Limb (tissue), 2 donors: ENCODE results near the gene CAGE1.

ENCODE experiments used
- DNase-seq, 2 donors: peaks; one replicate each; pipeline ENCODE4 v3.0.0-alpha.2; 2016; ENCODE audit errors: extremely low spot score in 2 of 2

CAGE1 gene

DNA sequence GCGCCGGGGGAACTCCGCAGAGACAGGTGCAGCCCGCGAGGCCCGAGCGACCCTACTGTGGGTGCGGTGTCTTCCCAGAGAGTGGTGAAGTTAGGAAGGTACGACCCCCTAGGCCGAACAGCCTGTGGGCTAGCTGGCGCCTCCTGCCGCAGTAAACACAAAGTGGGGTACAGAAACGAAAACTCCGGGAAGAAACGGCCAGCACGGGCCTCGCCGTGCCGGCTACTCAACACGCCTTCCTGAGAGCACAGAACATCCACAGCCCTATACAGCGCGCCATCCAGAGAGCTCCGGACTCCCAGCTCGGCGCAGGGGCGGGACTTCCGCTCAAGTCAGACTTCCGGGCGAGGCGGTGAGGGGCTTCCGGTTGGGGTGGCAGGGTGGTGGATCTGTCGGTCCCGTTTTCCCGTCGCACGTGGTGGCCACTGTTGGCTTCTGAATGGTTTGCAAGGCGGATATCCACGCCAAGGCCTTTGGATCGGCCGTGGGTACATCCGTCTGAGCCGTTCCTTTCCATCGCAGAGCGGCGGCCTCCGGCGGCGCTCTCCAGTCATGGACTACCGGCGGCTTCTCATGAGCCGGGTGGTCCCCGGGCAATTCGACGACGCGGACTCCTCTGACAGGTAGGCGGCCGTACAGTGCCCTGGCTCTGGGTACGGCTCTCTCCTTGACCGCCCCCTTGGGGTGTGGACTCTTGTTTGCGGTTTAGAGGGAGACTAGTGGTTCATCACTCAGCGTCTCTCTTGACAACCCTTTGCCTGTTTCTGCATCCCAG is at the start of gene CAGE1, which contains the start of gene RIOK1:
TSS of gene CAGE1 (minus strand) at position 292 of the 775 bp plus-strand sequence. CDS start 2,569 bp downstream, outside the sequence.
TSS of gene RIOK1 (plus strand) at position 358 of the 775 bp plus-strand sequence. CDS start at position 553, 195 bp downstream.
- peak; percentile 92 to 96 for DNase-seq

DNA sequence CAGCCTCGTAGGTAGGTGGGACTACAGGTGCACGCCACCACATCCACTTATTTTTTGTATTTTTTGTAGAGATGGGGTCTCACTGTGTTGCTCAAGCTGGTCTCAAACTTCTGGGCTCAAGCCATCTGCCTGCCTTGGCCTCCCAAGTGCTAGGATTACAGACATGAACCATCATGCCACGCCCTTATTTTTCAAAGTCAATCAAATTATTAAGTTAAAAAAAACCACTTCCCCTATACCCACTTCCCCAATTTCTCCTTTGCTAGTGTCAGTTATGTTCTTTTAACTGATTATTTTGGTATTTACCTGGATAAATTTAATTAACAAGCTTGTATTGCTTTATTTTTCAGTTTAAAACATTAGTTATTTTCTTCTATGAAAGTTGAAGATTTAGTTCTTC is 49.7 kb upstream of the CAGE1 start:
- DNase-seq = no peak

GRCh38 chr6:7438011-7438410 is 48.5 kb upstream of the CAGE1 start:
- DNase-seq = no peak

GRCh38 chr6:7434672-7435071 is 45.1 kb upstream of the CAGE1 start:
- no peak for DNase-seq

DNA sequence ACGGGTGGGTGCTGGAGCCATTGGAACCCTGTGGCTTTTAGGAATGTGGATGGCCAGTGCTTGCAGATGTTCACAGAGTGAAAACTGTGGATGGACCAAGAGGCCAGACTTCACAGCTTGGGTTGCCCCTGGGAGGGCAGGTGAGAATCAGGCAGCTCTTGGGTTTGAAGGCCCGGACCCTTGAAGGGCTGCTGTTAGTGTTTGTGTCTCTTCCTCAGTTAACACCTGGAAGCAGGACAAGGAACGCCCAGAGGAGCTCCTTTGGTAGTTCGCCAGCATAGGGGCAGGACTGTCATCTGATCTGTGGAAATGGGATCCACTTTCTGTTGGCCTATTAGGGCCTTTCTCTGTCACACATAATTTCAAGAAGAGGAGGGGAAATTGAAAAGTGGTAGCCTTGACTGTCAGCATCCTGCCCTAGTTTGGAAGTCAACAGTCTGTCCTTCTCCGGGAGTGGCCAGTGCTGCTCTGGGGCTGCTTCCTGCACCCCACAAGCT is 43.6 kb upstream of the CAGE1 start:
- DNase-seq = no peak

DNA sequence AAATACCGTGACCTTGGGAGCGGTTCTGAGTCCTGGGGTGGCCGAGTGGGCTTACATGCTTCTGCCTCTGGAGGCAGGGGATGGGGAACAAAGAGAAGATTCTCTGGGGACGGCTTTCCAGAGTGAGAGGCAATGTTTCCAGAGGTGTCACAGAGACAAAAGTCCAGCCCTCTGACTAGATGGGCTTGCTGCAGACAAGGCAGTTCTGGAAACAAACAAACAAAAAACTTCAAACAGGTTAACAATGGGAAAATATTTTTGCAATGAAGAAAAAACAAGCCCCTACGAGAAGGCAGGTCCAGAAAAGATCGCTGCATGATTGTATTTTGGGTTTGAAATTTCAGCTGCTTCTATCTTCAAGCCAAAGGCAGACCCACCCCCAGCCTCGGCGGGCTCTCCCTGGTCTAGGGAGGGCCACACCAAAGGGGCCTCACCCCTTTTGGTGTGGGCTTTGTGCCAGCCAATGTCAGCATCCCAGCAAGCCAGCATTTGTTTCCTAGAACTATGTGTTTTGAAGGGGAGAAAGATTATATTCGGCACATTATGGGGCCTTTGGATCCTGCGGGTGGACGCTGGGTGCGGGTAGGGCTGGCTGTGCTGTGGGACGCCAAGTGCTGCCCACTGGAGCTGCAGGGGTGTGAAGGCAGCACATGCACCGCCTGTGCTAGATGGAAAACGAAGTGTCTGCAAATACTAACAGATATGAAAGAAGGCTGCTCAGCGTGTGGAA is 43.0 kb upstream of the CAGE1 start:
- DNase-seq = no peak

GRCh38 chr6:7431674-7432390 is 42.3 kb upstream of the CAGE1 start:
- no peak for DNase-seq

GRCh38 chr6:7431313-7431673 is 41.8 kb upstream of the CAGE1 start:
- no peak for DNase-seq

DNA sequence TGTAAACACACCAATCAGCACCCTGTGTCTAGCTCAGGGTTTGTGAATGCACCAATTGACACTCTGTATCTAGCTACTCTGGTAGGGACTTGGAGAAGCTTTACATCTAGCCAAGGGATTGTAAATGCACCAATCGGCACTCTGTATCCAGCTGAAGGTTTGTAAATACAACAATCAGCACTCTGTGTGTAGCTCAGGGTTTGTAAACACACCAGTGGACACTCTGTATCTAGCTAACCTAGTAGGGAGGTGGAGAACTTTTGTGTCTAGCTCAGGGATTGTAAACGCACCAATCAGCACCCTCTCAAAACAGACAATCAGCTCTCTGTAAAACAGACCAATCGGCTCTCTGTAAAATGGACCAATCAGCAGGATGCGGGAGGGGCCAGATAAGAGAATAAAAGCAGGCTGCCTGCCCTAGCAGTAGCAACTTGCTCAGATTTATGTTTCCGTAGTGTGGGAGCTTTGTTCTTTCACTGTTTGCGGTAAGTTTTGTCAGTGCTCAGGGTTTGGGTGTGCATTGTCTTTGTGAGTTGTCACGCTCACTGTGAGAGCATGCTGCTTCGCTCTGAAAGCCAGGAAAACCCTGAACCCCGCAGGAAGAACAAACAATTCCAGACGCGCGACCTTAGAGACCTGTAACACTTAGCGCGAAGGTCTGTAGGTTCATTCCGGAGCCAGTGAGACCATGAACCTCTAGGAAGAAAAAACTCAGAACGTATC is 37.1 kb upstream of the CAGE1 start:
- DNase-seq = no peak

DNA sequence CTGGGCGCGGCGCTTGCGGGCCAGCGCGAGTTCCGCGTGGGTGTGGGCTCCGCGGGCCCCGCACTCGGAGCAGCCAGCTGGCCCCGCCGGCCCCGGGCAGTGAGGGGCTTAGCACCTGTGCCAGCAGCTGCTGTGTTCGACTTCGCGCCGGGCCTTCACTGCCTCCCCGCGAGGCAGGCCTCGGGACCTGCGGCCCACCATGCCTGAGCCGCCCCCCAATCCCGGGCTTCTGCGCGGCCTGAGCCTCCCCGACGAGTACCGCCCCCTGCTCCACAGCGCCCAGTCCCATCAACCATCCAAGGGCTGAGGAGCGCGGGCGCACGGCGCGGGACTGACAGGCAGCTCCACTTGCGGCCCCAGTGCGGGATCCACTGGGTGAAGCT is 36.3 kb upstream of the CAGE1 start:
- DNase-seq = no peak

GRCh38 chr6:7424967-7425807 is 35.6 kb upstream of the CAGE1 start:
- no peak for DNase-seq

DNA sequence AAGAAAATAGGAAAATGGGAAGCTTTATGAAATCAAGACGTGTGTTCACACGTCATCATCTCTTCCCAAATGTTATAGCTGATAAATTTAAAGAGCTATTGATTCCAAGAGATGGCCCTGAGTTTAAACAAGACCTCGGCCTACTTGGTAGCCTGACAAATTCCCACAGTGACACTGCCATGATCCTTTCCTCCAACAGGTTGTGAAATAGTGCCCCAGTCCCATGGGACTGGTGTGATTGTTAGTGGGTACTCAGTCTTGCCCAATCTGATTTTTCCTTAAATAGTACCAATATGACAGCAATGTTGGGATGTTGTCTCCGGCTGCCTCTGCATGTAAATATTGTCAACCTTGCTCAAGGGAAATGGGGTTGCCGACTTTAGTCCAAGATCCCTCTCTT is 34.5 kb upstream of the CAGE1 start:
- DNase-seq = no peak

GRCh38 chr6:7421066-7421465 is 31.5 kb upstream of the CAGE1 start:
- DNase-seq = no peak

DNA sequence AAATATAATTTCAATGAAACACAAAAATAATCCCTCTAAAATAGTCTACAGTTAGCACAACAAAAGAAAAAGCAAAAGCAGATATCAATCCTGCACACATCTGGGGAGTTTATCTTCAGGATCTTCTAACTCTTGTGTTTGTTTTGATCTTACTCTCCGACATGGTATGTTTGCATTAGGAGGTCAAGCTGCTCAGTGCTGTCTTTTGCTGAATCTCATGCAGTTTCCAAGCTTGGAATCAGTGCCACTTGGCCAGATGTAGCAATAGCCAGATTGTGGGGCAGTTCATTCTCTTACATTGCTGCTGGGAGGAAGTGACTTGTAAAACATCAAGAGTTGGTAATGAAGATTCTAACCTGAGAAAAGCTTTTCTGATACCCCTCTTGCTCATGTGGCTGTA is 29.5 kb upstream of the CAGE1 start:
- DNase-seq = no peak

DNA sequence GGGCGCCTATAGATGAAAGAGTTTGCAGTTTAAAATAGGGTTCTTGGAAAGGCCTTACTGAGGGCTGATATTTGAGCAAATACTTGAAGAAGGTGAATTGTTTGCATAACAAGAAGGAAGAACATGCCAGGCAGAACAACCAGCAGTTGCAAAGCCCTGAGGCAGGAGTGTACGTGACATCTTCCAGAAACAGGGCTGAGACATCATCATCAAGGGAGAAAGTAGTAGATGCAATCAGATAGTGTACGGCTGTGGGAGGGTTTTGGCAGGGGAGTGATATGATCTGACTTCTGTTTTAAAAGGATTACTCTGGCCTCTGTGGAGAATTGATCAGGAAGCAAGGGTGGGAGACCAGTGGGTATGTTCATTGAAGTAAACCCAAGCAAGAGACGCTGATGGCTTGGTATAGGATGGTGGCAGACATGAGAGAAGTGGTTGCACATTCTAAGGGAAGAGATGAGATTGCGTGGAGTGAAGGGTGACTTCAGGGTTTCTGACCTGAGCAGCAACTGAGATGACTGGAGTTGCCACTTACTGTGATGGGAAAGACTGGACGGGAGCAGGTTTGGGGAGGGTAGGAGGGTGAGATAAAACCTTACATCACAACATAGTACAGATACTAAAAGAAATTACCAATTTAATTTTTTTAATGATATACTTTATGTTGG is 28.8 kb upstream of the CAGE1 start:
- DNase-seq = no peak

- no peak for DNase-seq
Observed at GRCh38 chr6:7417684-7418083, 28.1 kb upstream of the CAGE1 start.

DNA sequence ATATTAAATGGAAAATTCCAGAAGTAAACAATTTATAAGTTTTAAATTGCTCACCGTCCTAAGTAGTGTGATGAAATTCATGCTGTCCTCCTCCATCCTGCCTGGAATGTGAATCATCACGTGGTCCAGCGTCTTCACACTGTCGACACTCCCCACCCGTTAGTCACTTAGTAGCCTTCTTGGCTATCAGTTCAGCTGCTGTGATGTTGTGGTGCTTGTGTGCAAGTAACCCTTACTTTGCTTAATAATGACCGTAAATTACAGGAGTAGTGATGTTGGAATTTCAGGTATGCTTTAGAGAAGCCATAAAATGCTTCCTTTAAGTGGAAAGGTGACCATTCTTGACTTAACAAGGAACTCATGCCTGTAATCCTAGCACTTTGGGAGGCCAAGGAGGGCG is 25.3 kb upstream of the CAGE1 start:
- DNase-seq = no peak

GRCh38 chr6:7413151-7413823 is 23.7 kb upstream of the CAGE1 start:
- no peak for DNase-seq

GRCh38 chr6:7411328-7411727 is 21.8 kb upstream of the CAGE1 start:
- DNase-seq = no peak
